H9 (cell line): ENCODE measurements around the gene ARL5B. TPM values are rescaled to one million over a fixed set of nuclear protein-coding genes. Genes with fewer than 3 reads are reported as not detected.
"Not testable (repeated sequence)": the region's sequence is repeated elsewhere in the genome, so short reads cannot be mapped to it uniquely, and the experiment has no call there.

Experiments used
- DNase-seq: peaks from one replicate; pipeline ENCODE4 v3.0.0-alpha.2; 2017
- H2AFZ ChIP-seq: one replicate; pipeline ENCODE4 v1.6.1; 2013; ENCODE audit warnings: mild to moderate bottlenecking, low read length, control low read depth, moderate library complexity
- H2AK5ac ChIP-seq: 2 replicates; pipeline ENCODE4 v1.6.1; 2013; ENCODE audit warnings: low read length, control low read depth, mixed read lengths; ENCODE audit not compliant: insufficient read length
- H2BK120ac ChIP-seq: one replicate; pipeline ENCODE4 v1.6.1; 2013; ENCODE audit warnings: low read depth, mild to moderate bottlenecking, low read length, control low read depth, inconsistent platforms; ENCODE audit not compliant: poor library complexity, severe bottlenecking
- H2BK12ac ChIP-seq: 2 replicates; pipeline ENCODE4 v1.6.1; 2013; ENCODE audit warnings: low read length, control low read depth, mixed read lengths, low read depth; ENCODE audit not compliant: insufficient read length
- H2BK15ac ChIP-seq: 2 replicates; pipeline ENCODE4 v1.6.1; 2013; ENCODE audit warnings: low read depth, low read length, control low read depth
- H2BK20ac ChIP-seq: one replicate; pipeline ENCODE4 v1.6.1; 2013; ENCODE audit warnings: low read depth, mild to moderate bottlenecking, low read length, control low read depth, inconsistent platforms; ENCODE audit not compliant: poor library complexity, severe bottlenecking
- H2BK5ac ChIP-seq: 2 replicates; pipeline ENCODE4 v1.6.1; 2013; ENCODE audit warnings: low read length, control low read depth, mixed read lengths; ENCODE audit not compliant: insufficient read length
- H3K14ac ChIP-seq: 2 replicates; pipeline ENCODE4 v1.6.1; 2013; ENCODE audit warnings: low read length, control low read depth; ENCODE audit not compliant: insufficient read depth
- H3K18ac ChIP-seq: 2 replicates; pipeline ENCODE4 v1.6.1; 2013; ENCODE audit warnings: low read depth, mild to moderate bottlenecking, mixed read lengths, low read length, control low read depth; ENCODE audit not compliant: insufficient read length
- H3K23ac ChIP-seq: 2 replicates; pipeline ENCODE4 v1.6.1; 2013; ENCODE audit warnings: low read length, control low read depth, mixed read lengths, low read depth; ENCODE audit not compliant: insufficient read length
- H3K23me2 ChIP-seq: 2 replicates; pipeline ENCODE4 v1.6.1; 2013; ENCODE audit warnings: low read depth, mild to moderate bottlenecking, mixed read lengths, low read length, control low read depth; ENCODE audit not compliant: insufficient read length, poor library complexity, severe bottlenecking
- H3K27ac ChIP-seq: 2 replicates; pipeline ENCODE4 v1.5.1; 2013; ENCODE audit warnings: low read length, control low read depth, mixed read lengths, low read depth; ENCODE audit not compliant: insufficient read length
- H3K27me3 ChIP-seq: 2 replicates; pipeline ENCODE4 v1.6.1; 2013; ENCODE audit warnings: low read length, control low read depth, inconsistent platforms; ENCODE audit not compliant: insufficient read depth
- H3K4ac ChIP-seq: 2 replicates; pipeline ENCODE4 v1.6.1; 2013; ENCODE audit warnings: low read depth, mild to moderate bottlenecking, control low read depth, inconsistent platforms, low read length, moderate library complexity
- H3K4me1 ChIP-seq: 2 replicates; pipeline ENCODE4 v1.6.1; 2013; ENCODE audit warnings: low read length, control low read depth, inconsistent platforms; ENCODE audit not compliant: insufficient read depth
- H3K4me2 ChIP-seq: 2 replicates; pipeline ENCODE4 v1.6.1; 2013; ENCODE audit warnings: low read length, control low read depth, mixed read lengths; ENCODE audit not compliant: insufficient read length, insufficient read depth
- H3K56ac ChIP-seq: 2 replicates; pipeline ENCODE4 v1.6.1; 2013; ENCODE audit warnings: low read depth, mild to moderate bottlenecking, mixed read lengths, low read length, control low read depth; ENCODE audit not compliant: insufficient read length
- H3K79me1 ChIP-seq: 2 replicates; pipeline ENCODE4 v1.6.1; 2013; ENCODE audit warnings: low read depth, mild to moderate bottlenecking, moderate library complexity, low read length, control low read depth, inconsistent platforms; ENCODE audit not compliant: insufficient read depth, poor library complexity, severe bottlenecking
- H3K79me2 ChIP-seq: 2 replicates; pipeline ENCODE4 v1.6.1; 2013; ENCODE audit warnings: low read length, control low read depth, inconsistent platforms; ENCODE audit not compliant: insufficient read depth
- H3K9ac ChIP-seq: 2 replicates; pipeline ENCODE4 v1.6.1; 2013; ENCODE audit warnings: low read length, control low read depth, mixed read lengths; ENCODE audit not compliant: insufficient read length; ENCODE audit errors: extremely low read depth
- H3K9me3 ChIP-seq: one replicate; pipeline ENCODE4 v1.6.1; 2013; ENCODE audit warnings: low read depth, low read length, inconsistent platforms; ENCODE audit not compliant: control insufficient read depth
- H3T11ph ChIP-seq: one replicate; pipeline ENCODE4 v1.6.1; 2013; ENCODE audit warnings: mild to moderate bottlenecking, low read length, control low read depth, inconsistent platforms
- H4K20me1 ChIP-seq: one replicate; pipeline ENCODE4 v1.6.1; 2013; ENCODE audit not compliant: control insufficient read depth, insufficient read length, insufficient read depth
- H4K5ac ChIP-seq: 2 replicates; pipeline ENCODE4 v1.6.1; 2013; ENCODE audit warnings: low read depth, mild to moderate bottlenecking, mixed read lengths, low read length, control low read depth; ENCODE audit not compliant: insufficient read length
- H4K8ac ChIP-seq: replicated peaks from 2 replicates; pipeline ENCODE4 v1.6.1; 2013; ENCODE audit warnings: low read length, control low read depth, mixed read lengths, low read depth; ENCODE audit not compliant: insufficient read length
- H4K91ac ChIP-seq: 2 replicates; pipeline ENCODE4 v1.6.1; 2013; ENCODE audit warnings: low read depth, mild to moderate bottlenecking, moderate library complexity, mixed read lengths, low read length, control low read depth; ENCODE audit not compliant: insufficient read length
- H3K27ac Mint-ChIP-seq, 3 experiments: 2 replicates in 2 of 3; 3 replicates in 1 of 3; pipeline ENCODE4 v1.8.0; 2020 to 2021; ENCODE audit warnings: mixed read lengths in 3 of 3, mild to moderate bottlenecking in 1 of 3, moderate library complexity in 1 of 3
- H3K27me3 Mint-ChIP-seq: 2 replicates; pipeline ENCODE4 v1.8.0; 2021; ENCODE audit warnings: low read depth, mild to moderate bottlenecking, moderate library complexity, mixed read lengths
- H3K36me3 Mint-ChIP-seq, 3 experiments: 2 replicates in 2 of 3; 3 replicates in 1 of 3; pipeline ENCODE4 v1.8.0; 2020 to 2021; ENCODE audit warnings: low read depth in 3 of 3, mixed read lengths in 3 of 3; ENCODE audit not compliant: insufficient read depth in 1 of 3
- H3K4me1 Mint-ChIP-seq, 2 experiments: 2 replicates each; pipeline ENCODE4 v1.8.0; 2020; ENCODE audit warnings: mixed read lengths in 2 of 2
- H3K4me3 Mint-ChIP-seq, 2 experiments: 2 replicates in 1 of 2; 3 replicates in 1 of 2; pipeline ENCODE4 v1.8.0; 2020 to 2021; ENCODE audit warnings: mild to moderate bottlenecking in 2 of 2, mixed read lengths in 2 of 2, moderate library complexity in 1 of 2
- H3K9me3 Mint-ChIP-seq, 2 experiments: 2 replicates in 1 of 2; 3 replicates in 1 of 2; pipeline ENCODE4 v1.8.0; 2020; ENCODE audit warnings: mild to moderate bottlenecking in 2 of 2, mixed read lengths in 2 of 2, moderate library complexity in 1 of 2
- WGBS: extraction: QIAGEN DNeasy Blood & Tissue Kit; methylation state at CpG from one replicate; pipeline ENCODE4 v1.1.7; 2013; ENCODE audit warnings: missing lambda C conversion rate, low lambda C conversion rate, mixed read lengths; ENCODE audit not compliant: insufficient read length; ENCODE audit errors: extremely low coverage; 5-methylcytosine and 5-hydroxymethylcytosine counted together
- total RNA-seq: library from RNA; stranded (reverse); gene quantifications from 2 replicates; pipeline ENCODE4 v1.2.1, GENCODE V29; 2021

The ARL5B gene
- total RNA-seq, 1 experiment from 2014 or later, result 33.9 TPM

DNA sequence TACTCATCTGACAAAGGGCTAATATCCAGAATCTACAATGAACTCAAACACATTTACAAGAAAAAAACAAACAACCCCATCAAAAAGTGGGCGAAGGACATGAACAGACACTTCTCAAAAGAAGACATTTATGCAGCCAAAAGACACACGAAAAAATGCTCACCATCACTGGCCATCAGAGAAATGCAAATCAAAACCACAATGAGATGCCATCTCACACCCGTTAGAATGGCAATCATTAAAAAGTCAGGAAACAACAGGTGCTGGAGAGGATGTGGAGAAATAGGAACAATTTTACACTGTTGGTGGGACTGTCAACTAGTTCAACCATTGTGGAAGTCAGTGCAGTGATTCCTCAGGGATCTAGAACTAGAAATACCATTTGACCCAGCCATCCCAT, 26.7 kb upstream of the ARL5B start:
- H3K4me1 ChIP-seq, H3T11ph ChIP-seq, H3K4me3 Mint-ChIP-seq, H3K79me1 ChIP-seq, H3K14ac ChIP-seq, H2BK120ac ChIP-seq, H2BK20ac ChIP-seq, H2BK12ac ChIP-seq, H3K9me3 Mint-ChIP-seq, H2BK15ac ChIP-seq, H3K4ac ChIP-seq, H3K18ac ChIP-seq, H3K27ac Mint-ChIP-seq, H3K27me3 ChIP-seq, DNase-seq, H2AFZ ChIP-seq, H3K79me2 ChIP-seq, H4K8ac ChIP-seq, H2AK5ac ChIP-seq, H4K91ac ChIP-seq, H3K9me3 ChIP-seq, H4K5ac ChIP-seq, H3K27ac ChIP-seq, H3K9ac ChIP-seq, H3K4me2 ChIP-seq, H3K23me2 ChIP-seq, H3K56ac ChIP-seq, H3K27me3 Mint-ChIP-seq, H4K20me1 ChIP-seq, H2BK5ac ChIP-seq, H3K23ac ChIP-seq: not testable (repeated sequence)
- Mint-ChIP-seq H3K36me3 (peaks cover 7 to 16% (median 10%) of the 10 kb centered on the region in 3 experiments; a peak in 6 of 7 replicates), H3K4me1 (peaks cover 8 to 14% of the 10 kb centered on the region in 2 experiments)
- no CpG with 5 or more reads among the region's 3 CpGs for WGBS
